Chondrocyte (in vitro differentiated cells): Measurements from ENCODE around the gene SPOCK1. TPM values are rescaled to one million over a fixed set of nuclear protein-coding genes. Genes with fewer than 3 reads are reported as not detected.

ENCODE experiments used
- DNase-seq: peaks from one replicate; pipeline ENCODE4 v3.0.0; 2021; ENCODE audit warnings: mixed read lengths, low spot score
- H3K27ac Mint-ChIP-seq: one replicate; pipeline ENCODE4 v1.8.0; 2021; ENCODE audit warnings: mild to moderate bottlenecking, moderate library complexity, mixed read lengths; ENCODE audit not compliant: unreplicated experiment
- H3K27me3 Mint-ChIP-seq: 2 replicates; pipeline ENCODE4 v1.8.0; 2021; ENCODE audit warnings: low read depth, mixed read lengths
- H3K36me3 Mint-ChIP-seq: 2 replicates; pipeline ENCODE4 v1.8.0; 2021; ENCODE audit warnings: low read depth, mixed read lengths
- H3K4me1 Mint-ChIP-seq: 2 replicates; pipeline ENCODE4 v1.8.0; 2021; ENCODE audit warnings: low read depth, mild to moderate bottlenecking, mixed read lengths
- H3K4me3 Mint-ChIP-seq: one replicate; pipeline ENCODE4 v1.8.0; 2021; ENCODE audit warnings: mild to moderate bottlenecking, moderate library complexity, mixed read lengths; ENCODE audit not compliant: unreplicated experiment
- H3K9me3 Mint-ChIP-seq: 2 replicates; pipeline ENCODE4 v1.8.0; 2021; ENCODE audit warnings: low read depth, mixed read lengths
- CTCF ChIP-seq: fragments of 200-600 bp; sonication (generic); IDR thresholded peaks from 2 replicates; pipeline ENCODE4 v1.5.0; 2021; ENCODE audit warnings: antibody characterized with exemption, mild to moderate bottlenecking, moderate library complexity
- total RNA-seq: library from RNA; stranded (reverse); gene quantifications from 3 replicates; pipeline ENCODE4 v1.2.1, GENCODE V29; 2021

Gene SPOCK1
- total RNA-seq, 1 donor from 2014 or later, result 127 TPM

GRCh38 chr5:137105351-137106035 lies 393.6 kb downstream of the SPOCK1 start:
- no peaks in the 10 kb centered on the region for H3K4me1 Mint-ChIP-seq
- TF ChIP-seq CTCF, result no peak
- DNase-seq, result no peak
- H3K4me3 Mint-ChIP-seq, result no peak overlapping the region
- H3K27ac Mint-ChIP-seq, result no peak overlapping the region
- no peaks in the 10 kb centered on the region for H3K36me3 Mint-ChIP-seq
- no peaks in the 10 kb centered on the region for H3K9me3 Mint-ChIP-seq
- no peaks in the 10 kb centered on the region for H3K27me3 Mint-ChIP-seq

- H3K27ac Mint-ChIP-seq, result no peak overlapping the region
- no peak for DNase-seq
These were observed 397.6 kb downstream of the SPOCK1 start for GRCh38 chr5:137101544-137101943.

GRCh38 chr5:137099651-137100050 lies 399.5 kb downstream of the SPOCK1 start:
- peaks cover 5% of the 10 kb centered on the region for H3K4me1 Mint-ChIP-seq
- no peak overlapping the region for H3K4me3 Mint-ChIP-seq
- TF ChIP-seq CTCF, result no peak

More at GRCh38 chr5:137101544-137101943, 397.6 kb downstream of the SPOCK1 start:
- H3K9me3 Mint-ChIP-seq, result no peaks in the 10 kb centered on the region
- H3K36me3 Mint-ChIP-seq, result no peaks in the 10 kb centered on the region
- no peak for TF ChIP-seq CTCF
- H3K27me3 Mint-ChIP-seq, result no peaks in the 10 kb centered on the region
- no peak overlapping the region for H3K4me3 Mint-ChIP-seq
- no peaks in the 10 kb centered on the region for H3K4me1 Mint-ChIP-seq

GRCh38 chr5:137098663-137099062 lies 400.5 kb downstream of the SPOCK1 start:
- Mint-ChIP-seq H3K27me3 (no peaks in the 10 kb centered on the region), H3K4me1 (peaks cover 5% of the 10 kb centered on the region), H3K27ac (no peak overlapping the region), H3K4me3 (no peak overlapping the region), H3K9me3 (no peaks in the 10 kb centered on the region), H3K36me3 (no peaks in the 10 kb centered on the region)
- TF ChIP-seq CTCF, result no peak
- DNase-seq, result no peak

More at GRCh38 chr5:137099651-137100050, 399.5 kb downstream of the SPOCK1 start:
- Mint-ChIP-seq H3K27me3 (no peaks in the 10 kb centered on the region), H3K27ac (no peak overlapping the region), H3K9me3 (no peaks in the 10 kb centered on the region), H3K36me3 (no peaks in the 10 kb centered on the region)
- no peak for DNase-seq

GRCh38 chr5:137098238-137098637 lies 400.9 kb downstream of the SPOCK1 start:
- no peak for DNase-seq
- H3K27ac Mint-ChIP-seq, result no peak overlapping the region
- no peak overlapping the region for H3K4me3 Mint-ChIP-seq
- TF ChIP-seq CTCF, result no peak
- no peaks in the 10 kb centered on the region for H3K36me3 Mint-ChIP-seq
- no peaks in the 10 kb centered on the region for H3K9me3 Mint-ChIP-seq
- no peaks in the 10 kb centered on the region for H3K27me3 Mint-ChIP-seq
- peaks cover 5% of the 10 kb centered on the region for H3K4me1 Mint-ChIP-seq
